Skin of body (tissue), 3 donors: ENCODE measurements around the gene ABCA5. TPM values are rescaled to one million over a fixed set of nuclear protein-coding genes. Genes with fewer than 3 reads are reported as not detected.
"Not testable (repeated sequence)": the region's sequence is repeated elsewhere in the genome, so short reads cannot be mapped to it uniquely, and the experiment has no call there.

Experiments used
- DNase-seq: peaks from one replicate; lab custom pipeline; 2025; lab: John Stamatoyannopoulos, UW
- small RNA-seq: library from RNA; depleted of rRNA; stranded (forward); fragments of <200 nt; gene quantifications from one replicate; pipeline ENCODE3, GENCODE V24; 2014; ENCODE audit warnings: low replicate concordance
- total RNA-seq: library from RNA; depleted of rRNA; stranded (reverse); fragments of >200 nt; gene quantifications from one replicate; pipeline ENCODE4 v1.2.3, GENCODE V29; 2014

ABCA5 gene
- total RNA-seq, 1 donor from 2014 or later = 35.7 TPM

GRCh38 chr17:69213059-69213813 is 113.7 kb downstream of the ABCA5 start:
- no peak for DNase-seq

- DNase-seq = no peak
Observed at GRCh38 chr17:69208640-69209039, 118.3 kb downstream of the ABCA5 start.

- no peak for DNase-seq
Observed at GRCh38 chr17:69207151-69207550, 119.8 kb downstream of the ABCA5 start.

- no peak for DNase-seq
Observed at GRCh38 chr17:69198238-69198637, 128.7 kb downstream of the ABCA5 start.

- not testable (repeated sequence) for DNase-seq
Observed at GRCh38 chr17:69196105-69196653, 130.8 kb downstream of the ABCA5 start.

Small RNAs within 50 kb of the gene (small RNA-seq; reads per million reads assigned to genes)
- not detected for gene RF00561
- gene SNRPGP4 = not detected

Other genes starting within 250 kb of the ABCA5 start
- 46.1 TPM for gene ABCA6, start 185.2 kb downstream of the ABCA5 start, total RNA-seq
- gene ABCA10, start 98.3 kb downstream of the ABCA5 start, total RNA-seq = 28.8 TPM
- gene MAP2K6, start 87.6 kb upstream of the ABCA5 start, total RNA-seq = 8.6 TPM